Right ventricle myocardium inferior (tissue), 1 donor: Measurements from ENCODE around the gene RPL10A. TPM values are rescaled to one million over a fixed set of nuclear protein-coding genes. Genes with fewer than 3 reads are reported as not detected.
"Not testable (repeated sequence)": the region's sequence is repeated elsewhere in the genome, so short reads cannot be mapped to it uniquely, and the experiment has no call there.

Source experiments
- ATAC-seq: fragments of 200-7000 bp; cut with Tn5 transposase; one replicate; pipeline ENCODE4 v1.9.1; 2020; ENCODE audit warnings: mild to moderate bottlenecking, moderate library complexity
- DNase-seq: peaks from one replicate; pipeline ENCODE4 v3.0.0; 2021; ENCODE audit errors: missing footprints
- intact Hi-C: fragments of 100-400 bp; cut with DNase I; formaldehyde crosslinking; loops from one replicate; pipeline ENCODE4 v1.11.0; 2022
- total RNA-seq: library from RNA; stranded (reverse); fragmentation: NEBNext Ultra II Directional; extraction: Animal tissue kit (Norgen Biotek cat#: 25700); gene quantifications from one replicate; pipeline ENCODE4 v1.2.1, GENCODE V29; 2021
- donor health status: DM: no; HTN: yes; CAD: no; lungs with severe emphysema.

The RPL10A gene
- total RNA-seq, 1 donor from 2014 or later: 606 TPM

DNA sequence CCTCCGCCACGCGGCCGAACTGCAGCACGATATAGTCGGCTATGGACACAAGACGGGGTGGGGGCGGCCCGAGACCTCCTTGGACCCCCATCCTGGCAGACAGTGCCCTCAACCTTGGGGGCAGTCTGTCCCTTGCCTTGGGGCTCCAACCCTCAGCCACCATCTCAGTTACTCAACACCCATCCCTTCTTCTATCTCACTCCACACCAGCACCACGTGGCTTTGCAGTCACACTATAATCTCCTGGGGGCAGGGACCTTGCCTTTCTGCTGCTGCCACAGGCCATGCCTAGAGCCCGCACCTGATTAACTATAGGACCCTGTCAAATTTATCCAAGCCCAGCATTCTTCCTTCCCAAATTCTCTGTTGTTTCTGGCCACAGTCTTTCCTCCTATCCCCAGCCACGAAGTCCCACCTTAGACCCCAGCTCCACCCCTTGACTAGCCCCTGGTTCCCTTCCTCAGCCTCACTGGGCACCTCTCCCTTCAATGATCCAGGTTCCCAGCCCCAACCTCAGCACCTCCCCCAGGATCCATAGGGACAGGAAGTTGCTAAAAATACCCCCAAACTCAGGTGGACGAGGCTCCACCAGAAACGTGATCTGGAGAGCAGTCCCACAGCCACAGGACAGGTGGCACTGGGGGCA lies 30.3 kb downstream of the RPL10A start:
- no peak for DNase-seq
- intact Hi-C loops: no loop called here
- no peak for ATAC-seq

DNA sequence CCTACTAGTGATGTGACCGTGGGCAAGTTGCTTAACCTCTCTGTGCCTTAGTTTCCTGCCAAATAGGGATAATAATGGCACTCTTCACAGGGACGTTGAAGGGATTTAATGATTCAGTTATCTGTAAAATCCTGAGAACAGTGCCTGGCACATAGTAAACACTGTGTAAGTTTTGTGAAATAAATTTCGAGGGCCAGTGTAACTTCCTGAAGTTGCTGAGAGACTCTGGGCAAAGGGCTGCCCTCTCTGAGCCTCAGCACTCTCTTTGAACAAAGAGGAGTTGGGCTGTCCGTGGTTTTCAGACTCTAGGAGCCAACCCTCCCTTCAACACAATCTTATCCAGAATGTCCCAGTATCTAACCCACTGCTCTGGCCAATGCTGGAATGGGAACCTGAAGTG lies 31.2 kb downstream of the RPL10A start:
- intact Hi-C loops: no loop called here
- DNase-seq (no peak), ATAC-seq (no peak)

DNA sequence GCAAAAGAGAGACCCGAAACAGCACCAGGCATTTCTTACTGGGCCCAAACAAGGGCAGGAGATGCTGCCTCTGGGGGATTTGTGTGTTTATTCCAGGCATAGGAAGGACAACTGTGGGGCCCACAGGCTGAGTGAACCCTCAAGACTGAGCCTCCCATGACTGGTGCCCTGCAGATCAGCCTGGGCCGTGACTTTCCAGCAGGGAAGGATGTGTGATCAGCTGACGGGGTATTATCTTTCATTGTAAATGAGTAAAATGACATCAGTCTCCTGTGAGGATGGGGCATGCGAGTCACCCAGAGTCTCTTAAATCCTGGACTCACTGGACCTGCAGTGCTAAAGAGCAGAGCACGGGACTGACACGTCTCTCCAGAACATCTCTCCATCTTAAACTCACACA lies 32.6 kb downstream of the RPL10A start:
- ATAC-seq (no peak), DNase-seq (no peak)
- intact Hi-C loops: no loop called here

DNA sequence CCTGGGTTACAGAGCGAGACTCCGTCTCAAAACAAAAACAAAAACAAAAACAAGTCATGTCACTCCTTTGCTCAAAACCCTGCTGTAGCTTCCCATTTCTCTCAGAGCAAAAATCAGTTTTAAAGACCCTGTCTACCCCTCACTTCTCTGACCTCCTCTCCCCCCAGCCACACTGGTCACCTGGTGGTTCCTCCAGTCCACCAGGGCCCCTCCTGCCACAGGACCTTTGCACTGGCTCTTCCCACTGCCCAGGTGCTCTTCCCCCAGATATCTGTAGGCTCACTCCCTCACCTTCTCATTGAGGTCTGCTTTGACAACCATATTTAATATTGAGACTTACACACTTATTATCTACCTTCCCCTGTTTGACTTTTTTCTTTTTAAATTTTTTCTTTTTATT lies 33.6 kb downstream of the RPL10A start:
- ATAC-seq (no peak), DNase-seq (no peak)
- intact Hi-C loops: no loop called here

DNA sequence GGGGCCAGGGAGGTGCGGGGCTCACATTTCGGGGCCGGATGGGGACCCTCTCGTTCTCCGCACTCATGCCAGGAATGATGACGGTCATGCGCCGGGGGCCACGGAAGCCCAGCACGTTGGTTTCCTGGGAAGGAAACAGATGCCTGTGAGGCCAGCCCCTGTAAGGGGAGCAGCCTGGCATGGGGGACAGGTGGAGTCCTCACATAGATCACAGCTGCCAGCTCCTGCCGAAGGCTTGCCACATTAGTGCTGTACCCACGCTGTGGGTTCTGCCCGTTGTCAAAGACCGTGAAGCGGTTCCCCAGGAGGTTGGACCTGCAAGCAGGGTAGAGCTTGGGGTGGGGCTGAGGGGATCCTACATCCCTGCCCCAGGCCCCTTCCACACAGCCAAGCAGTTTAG lies 35.3 kb downstream of the RPL10A start:
- DNase-seq: no peak
- ATAC-seq: no peak
- intact Hi-C loops: no loop called here

DNA sequence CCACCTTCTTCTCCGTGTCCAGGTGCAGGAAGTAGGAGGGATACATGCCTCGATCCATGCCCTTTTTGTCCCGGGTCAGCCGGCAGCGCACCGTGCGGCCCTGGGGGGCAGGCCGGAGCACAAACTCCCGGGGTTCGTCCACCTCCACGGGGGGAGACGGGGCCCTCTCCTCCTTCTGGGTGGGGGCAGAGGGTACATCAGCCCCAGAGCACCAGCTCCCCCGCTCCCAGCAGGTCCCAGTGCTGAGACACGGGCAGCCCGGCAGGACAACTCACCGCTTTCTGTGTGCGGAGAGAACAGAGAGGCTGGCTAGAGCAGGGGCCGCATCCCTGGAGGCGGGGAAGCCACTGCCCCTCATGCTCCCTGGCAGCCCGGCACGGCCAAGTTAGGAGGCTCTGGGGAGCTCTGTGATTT lies 37.8 kb downstream of the RPL10A start:
- no peak for ATAC-seq
- intact Hi-C loops: no loop called here
- no peak for DNase-seq

DNA sequence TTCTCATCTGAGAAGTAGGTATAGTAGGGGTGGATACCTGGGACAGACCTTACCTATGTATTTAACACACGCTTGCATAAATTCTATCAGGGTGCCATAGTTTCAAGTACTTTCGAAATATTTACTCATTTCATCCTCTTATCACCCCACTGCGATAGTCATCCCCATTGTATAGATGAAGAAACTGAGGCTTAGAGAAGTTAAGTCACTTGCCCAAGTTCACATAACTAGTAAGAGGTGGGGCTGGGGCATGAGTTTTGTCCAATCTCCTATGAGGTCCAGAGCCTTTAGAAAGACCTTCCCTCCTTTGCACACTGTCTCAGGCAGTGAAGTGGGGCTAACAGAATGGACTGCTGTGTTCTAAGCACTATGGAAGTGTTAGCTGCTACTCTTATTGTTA lies 38.3 kb downstream of the RPL10A start:
- ATAC-seq (no peak), DNase-seq (no peak)
- intact Hi-C loops: no loop called here

DNA sequence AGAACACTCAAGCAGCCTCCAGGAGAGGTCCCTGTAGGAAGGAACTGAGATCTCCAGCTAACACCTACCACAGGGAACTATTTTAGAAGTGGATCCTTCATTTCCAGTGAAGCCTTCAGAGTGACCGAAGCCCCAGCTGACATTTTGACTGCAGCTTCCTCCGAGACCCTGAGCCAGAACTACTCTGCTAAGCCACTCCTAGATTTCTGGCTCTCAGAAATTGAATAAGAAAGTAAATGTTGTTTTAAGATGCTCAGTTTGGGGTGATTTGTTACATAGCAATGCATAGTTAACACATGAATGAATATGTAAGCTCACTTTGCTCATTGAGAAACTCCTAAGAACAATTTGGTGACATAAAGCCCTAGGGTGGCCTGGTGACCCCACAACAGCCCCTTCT lies 39.0 kb downstream of the RPL10A start:
- intact Hi-C loops: no loop called here
- ATAC-seq: no peak
- DNase-seq: no peak

DNA sequence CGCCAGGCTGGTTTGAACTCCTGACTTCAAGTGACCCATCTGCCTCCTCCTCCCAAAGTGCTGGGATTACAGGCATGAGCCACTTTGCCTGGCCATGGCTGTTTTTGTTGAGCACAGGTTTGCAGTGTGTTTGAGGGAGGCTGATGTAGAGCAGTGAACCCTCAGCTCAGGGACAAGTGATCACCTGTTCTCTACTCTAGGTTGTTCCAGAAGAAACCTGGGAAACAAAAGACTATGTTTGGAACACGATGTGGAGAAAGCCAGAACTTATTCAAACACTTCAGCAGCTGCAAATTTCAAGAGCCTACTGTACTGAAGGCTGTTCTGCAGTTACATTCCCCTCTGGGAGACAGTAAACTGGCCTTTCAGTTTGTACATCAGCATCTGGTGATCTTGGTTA lies 39.8 kb downstream of the RPL10A start:
- DNase-seq (no peak), ATAC-seq (no peak)
- intact Hi-C loops: no loop called here

DNA sequence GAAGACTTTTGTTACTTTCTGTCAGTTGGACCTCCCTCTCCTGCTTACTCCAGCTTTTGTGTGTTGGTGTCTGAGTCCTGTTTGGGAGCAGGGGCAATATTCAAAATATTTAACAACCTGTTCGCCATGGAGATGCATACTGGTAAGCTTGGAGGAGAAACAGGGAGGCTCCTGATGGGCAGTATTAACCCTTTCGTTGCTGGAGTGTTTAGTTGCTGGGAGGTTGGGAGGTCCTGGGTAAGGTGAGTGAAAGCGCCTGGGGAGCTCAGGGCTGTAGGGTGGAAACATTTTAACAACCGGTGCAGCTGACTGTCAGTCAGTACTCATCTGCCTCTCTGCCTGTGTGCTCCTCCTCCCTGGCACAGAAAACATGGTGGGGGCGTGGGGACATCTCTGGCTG lies 40.3 kb downstream of the RPL10A start:
- DNase-seq (no peak), ATAC-seq (no peak)
- intact Hi-C loops: no loop called here

DNA sequence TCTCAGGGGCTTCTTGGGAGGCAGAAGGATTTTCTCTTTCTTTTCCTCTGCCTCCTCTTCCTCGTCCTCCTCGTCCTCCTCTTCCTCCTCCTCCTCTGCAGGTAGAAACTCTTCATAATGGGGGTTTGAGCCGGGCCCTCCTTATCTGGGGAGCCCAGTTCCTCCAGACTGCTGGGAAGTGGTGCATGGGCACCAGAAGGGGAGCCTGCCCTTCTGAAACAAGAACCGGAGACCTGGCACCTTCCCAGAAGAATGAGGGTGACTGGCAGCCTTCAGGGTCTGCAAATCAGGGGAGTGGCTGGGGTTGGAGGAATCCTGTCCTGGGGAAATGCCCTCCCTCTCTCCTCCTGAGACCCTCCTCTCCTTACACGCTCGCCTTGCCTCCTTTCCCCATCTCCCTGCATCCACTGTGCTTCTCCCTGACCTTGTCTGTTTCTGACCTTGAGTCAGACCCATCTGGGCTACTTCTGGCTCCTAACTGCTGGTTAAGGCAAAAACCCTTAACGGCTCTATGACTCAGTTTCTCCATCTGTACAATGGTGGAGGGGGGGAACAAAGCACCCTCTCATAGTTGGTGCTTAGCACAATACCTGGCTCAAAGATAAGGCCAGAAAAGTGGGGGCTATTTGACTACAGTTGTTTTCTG lies 42.8 kb downstream of the RPL10A start:
- ATAC-seq (no peak), DNase-seq (peak; percentile 14)
- intact Hi-C loops: no loop called here

DNA sequence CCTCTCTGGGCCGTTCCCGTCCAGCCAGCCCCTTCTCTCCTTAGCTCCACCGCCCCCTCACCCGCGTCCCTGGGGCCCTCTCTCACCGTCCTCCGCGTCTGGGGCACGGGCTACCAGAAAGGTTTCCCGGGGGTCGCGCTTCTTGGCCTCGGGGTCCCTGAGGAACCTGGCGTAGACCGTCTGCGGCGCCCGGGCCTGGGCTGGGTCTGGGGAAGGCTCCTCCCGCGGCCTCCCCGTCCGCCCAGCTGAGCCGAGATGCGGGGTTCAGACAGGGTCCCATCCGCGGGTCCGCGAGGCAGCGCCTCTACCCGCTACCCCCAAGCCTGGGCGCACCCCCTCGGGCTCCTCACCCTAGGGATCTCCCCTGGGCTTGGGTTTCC lies 43.4 kb downstream of the RPL10A start:
- DNase-seq: no peak
- ATAC-seq: no peak
- intact Hi-C loops: no loop called here

DNA sequence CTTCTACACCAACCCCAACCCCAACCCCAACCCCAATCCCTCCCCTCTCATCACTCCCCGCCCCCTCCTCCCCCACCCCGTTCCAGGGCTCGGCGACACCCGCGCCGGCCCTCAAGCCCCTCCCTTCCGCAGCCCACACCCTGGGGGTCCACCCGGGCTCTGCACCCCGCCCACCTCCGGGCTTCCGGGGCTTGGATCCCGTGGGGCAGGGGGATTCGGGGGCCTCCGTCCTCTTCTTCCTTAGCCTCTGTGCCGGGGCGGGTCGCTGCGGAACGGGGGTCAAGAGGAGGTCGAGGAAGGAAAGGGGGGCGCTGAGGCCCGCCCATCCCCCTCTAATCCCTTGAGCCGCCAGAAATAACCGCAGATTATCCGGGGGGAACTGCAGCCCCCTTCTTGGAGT lies 43.8 kb downstream of the RPL10A start:
- ATAC-seq (no peak), DNase-seq (no peak)
- intact Hi-C loops: no loop called here

DNA sequence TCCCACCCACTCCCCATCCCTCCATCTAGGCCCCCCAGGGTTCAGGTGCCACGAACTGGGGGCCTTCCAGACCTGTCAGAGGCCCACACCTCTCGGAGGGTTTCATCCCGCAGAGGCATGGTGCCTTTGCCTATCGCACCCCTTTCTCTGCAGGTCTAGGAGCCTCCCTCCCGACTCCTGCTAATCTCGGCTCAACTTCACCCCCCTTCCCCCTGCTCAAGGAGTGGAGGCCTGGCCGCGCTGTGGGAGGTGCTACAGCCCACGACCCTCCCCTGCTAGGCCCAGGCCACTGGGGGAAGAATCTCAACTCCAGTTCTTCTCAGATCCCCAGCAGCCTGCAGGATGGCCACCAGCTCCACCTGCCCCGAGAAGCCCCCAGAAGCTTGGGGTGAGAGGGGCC lies 44.5 kb downstream of the RPL10A start, which contains the start of gene TULP1:
TSS of gene TULP1 (minus strand) at position 157 of the 400 bp plus-strand sequence. CDS start at position 119, 38 bp downstream.
- DNase-seq (no peak), ATAC-seq (no peak)
- intact Hi-C loops: no loop called here

DNA sequence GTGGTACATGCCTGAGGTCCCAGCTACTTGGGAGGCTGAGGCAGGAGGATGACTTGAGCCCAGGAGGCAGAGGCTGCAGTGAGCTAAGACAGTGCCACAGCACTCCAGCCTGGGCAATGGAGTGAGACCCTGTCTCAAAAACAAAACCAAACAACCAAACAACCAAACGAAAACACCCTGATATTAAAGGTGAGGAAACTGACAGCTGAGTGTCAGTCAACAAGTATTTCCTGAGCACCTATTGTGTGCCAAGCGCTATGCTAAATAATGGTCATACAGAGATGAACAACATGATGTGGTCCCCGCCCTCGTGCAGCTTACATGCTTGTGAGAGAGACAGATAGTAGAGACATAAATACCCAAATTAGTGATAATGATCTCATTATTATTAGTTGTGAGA lies 46.4 kb downstream of the RPL10A start:
- ATAC-seq (no peak), DNase-seq (no peak)
- intact Hi-C loops: no loop called here

DNA sequence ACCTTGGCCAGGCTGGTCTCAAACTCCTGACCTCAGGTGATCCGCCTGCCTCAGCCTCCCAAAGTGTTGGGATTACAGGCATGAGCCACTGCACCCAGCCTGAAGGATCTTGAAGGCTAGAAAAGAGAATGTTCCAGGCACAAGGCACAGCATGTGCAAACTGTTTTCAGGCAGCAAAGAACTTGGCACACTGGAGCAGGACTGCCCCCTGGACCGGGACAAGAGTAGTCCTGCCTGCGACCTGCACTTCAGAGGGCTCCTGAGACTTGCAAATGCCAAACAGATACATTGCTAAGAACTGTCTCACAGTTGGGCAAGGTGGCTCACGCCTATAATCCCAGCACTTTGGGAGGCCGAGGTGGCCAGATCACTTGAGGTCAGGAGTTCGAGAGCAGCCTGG lies 47.7 kb downstream of the RPL10A start:
- DNase-seq, ATAC-seq, intact Hi-C loops: not testable (repeated sequence)

DNA sequence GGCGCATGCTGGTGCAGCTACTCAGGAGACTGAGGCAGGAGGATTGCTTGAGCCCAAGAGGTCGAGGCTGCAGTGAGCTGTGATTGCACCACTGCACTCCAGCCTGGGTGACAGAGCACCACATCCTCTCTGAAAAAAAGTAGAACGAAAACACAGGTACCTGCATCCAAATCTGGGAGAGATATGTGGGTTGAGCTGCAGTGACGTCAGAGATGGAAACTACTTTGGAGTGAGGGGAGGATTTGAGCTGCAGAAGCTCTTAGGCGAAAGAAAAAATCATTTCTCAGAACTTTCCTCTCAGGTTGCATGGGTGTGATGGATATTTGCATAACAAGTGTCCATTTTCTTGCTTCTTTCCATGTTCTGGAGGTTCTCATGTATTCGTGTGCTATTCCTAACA lies 48.5 kb downstream of the RPL10A start:
- DNase-seq (no peak), ATAC-seq (no peak)
- intact Hi-C loops: no loop called here

DNA sequence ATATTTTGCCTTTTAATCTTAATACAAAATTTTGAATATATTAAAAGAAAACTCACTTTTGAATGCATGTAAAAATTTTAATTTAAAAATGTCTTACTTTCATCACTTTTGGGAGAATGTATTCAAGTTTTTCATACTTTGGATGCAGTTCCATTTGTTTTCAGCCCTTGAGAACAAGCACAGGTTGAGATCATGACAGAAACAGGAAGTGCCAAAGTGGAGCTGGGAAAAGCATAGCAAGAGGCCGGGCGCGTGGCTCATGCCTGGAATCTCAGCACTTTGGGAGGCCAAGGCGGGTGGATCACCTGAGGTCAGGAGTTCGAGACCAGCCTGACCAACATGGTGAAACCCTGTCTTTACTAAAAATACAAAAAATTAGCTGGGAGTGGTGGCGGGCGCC lies 49.8 kb downstream of the RPL10A start:
- ATAC-seq, DNase-seq, intact Hi-C loops: not testable (repeated sequence)

DNA sequence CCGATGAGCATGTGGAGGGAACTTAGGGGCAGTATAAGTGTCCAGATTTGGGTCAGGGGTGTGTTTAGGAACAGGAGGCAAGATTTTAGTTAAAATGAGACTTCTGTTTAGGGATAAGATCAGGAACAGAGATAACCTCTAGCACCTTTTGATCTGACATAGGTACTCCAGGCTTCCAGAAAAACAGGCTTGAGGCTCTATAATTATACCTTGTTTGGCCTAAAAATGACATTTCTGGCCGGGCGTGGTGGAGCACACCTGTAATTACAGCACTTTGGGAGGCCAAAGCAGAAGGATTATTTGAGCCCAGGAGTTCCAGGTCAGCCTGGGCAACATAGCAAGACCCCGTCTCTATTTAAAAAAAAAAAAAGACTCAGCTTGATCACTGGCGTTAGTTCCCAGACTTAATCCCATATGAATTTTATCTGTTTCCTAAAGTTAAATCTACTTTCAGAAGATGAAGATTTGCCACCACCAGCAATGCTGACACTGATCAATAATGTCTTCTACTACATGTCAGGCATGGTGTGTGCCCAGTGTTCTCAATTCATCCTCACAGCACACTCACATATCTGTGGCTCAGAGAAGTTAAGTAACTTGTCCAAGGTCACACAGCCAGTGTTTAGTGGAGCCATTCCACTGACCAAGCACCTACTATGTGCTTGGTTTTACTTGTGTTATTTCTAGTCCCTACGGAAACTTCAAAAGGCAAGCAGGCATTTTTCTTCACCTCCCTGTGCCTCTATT lies 50.5 kb downstream of the RPL10A start:
- intact Hi-C loops: no loop called here
- no peak for ATAC-seq
- DNase-seq: no peak

DNA sequence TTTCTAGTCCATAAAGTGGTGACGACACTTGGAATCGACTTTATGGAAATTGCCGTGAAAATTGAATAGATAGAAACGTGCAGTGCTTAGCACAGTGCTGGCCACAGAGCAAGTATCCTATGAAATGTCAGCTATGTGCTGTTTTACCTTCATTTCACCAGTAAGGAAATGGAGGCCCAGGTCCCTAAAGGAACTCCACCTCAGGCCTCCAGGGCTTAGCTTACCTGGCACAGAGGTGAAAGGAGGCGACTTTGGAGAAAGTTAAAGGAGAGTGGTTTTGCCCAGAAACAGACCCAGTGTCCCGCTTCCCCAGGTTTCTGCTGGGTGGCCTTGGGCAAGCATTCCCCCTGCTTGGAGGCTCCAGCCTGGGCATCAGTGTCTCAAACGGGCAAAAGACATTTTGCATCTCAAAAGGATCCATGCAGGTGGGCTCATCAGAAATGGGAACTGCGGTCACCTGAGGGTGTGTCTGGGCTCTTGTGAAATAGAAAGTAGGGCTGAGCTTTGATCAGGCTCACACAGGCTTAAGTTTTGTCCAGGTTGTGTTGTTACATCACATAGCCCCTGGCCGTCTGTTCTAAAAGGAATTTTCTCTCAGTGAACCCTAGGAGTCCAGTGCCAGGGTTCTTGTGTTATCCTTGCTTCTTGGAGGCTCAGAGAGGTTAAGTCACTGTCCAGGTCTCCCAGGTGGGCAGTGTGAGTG lies 51.3 kb downstream of the RPL10A start:
- ATAC-seq: no peak
- intact Hi-C loops: no loop called here
- no peak for DNase-seq
